GM21529 (cell line): Measurements from ENCODE around the gene CASP10.

Source experiments
- ATAC-seq: cut with Tn5 transposase; IDR thresholded peaks from one replicate; pipeline ENCODE4 v1.9.1; 2021; ENCODE audit not compliant: unreplicated experiment

The CASP10 gene

DNA sequence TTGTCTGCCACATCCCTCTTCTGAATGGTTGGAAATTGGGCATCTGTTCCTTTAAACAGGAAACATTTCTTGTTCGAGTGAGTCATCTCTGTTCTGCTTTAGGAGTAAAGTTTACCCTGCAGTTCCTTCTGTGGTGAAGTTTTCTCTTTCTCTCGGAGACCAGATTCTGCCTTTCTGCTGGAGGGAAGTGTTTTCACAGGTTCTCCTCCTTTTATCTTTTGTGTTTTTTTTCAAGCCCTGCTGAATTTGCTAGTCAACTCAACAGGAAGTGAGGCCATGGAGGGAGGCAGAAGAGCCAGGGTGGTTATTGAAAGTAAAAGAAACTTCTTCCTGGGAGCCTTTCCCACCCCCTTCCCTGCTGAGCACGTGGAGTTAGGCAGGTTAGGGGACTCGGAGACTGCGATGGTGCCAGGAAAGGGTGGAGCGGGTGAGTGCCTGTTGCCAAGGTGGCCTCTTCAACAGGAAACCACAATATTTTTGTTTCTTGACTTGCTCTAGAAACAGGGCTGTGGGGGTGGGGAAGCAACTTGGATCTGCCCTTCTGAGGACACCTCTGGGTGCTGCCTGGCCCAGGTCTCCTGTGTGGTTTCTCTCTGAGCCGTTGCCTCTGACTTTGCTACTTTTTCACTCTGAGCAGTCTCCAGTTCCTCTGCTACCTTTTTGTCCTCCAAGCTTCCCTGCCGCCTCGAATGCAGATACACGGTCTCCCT, 75.2 kb downstream of the CASP10 start:
- ATAC-seq, result peak; percentile 73

- no peak for ATAC-seq
Measured at GRCh38 chr2:201258666-201259615, 76.0 kb downstream of the CASP10 start.

GRCh38 chr2:201260302-201260800, 77.4 kb downstream of the CASP10 start, which contains the start of gene CASP8:
TSS of gene CASP8 (plus strand) at chr2:201260536. CDS start at chr2:201266487, 5,951 bp downstream.
- no peak for ATAC-seq

- ATAC-seq, result no peak
Measured at GRCh38 chr2:201261471-201261870, 78.5 kb downstream of the CASP10 start.

- no peak for ATAC-seq
Measured at GRCh38 chr2:201261906-201262305, 79.0 kb downstream of the CASP10 start.

GRCh38 chr2:201262718-201263117, 79.8 kb downstream of the CASP10 start:
- no peak for ATAC-seq

DNA sequence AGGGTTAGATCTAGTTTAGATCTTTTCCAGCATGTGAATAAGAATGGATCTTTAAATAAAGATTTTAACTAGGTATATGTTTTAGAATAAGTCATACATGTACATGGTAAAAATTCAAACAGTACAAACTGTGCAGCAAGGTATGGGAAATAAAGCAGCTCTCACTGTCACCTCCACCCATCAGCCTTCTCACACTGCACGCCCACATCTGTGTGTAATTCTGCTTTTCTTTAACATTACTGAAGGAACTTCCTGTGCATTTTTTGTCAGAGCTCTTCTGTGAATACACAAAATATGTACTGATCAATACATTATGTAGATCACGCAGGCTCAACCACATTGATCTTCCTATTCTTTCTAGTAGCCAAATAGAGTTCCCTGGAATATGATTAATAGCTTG, 80.8 kb downstream of the CASP10 start:
- no peak for ATAC-seq

- ATAC-seq, result no peak
Measured at GRCh38 chr2:201264472-201265173, 81.7 kb downstream of the CASP10 start.

- no peak for ATAC-seq
Measured at GRCh38 chr2:201266629-201267028, 83.7 kb downstream of the CASP10 start.

DNA sequence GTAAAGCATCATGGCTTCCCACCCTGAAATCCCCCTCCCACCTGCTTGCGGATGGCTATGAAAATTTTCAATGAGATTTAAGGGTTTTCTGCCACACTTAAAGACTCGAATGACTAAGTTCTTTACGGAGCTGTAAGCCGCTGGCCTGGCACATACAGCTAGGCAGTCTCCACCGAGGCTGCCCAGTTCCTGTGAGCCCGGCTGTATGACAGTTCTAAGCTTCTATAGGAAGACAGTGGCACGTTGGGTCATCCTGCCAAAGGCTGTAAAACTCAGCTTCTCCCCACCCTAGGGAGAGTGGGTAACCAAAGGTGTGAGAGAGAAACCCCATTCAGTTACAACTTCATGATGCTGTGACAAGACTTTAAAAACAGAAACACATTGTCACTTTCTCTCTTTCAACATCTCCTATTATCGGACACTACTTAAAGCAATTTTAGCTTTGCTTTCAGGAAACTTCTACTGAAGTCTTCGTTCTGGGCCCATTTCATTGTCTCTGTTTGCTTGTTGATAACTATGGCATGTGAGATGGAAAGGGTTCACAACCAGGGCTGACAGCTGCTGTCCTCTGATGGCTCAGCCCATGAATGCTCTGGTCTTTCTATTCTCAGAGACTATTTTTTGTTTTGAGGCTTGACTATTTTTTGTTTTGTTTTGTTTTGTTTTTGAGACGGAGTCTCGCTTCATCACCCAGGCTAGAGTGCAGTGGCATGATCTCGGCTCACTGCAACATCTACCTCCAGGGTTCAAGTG, 84.5 kb downstream of the CASP10 start:
- ATAC-seq, result no peak

- ATAC-seq, result no peak
Measured at GRCh38 chr2:201269764-201270163, 86.8 kb downstream of the CASP10 start.

DNA sequence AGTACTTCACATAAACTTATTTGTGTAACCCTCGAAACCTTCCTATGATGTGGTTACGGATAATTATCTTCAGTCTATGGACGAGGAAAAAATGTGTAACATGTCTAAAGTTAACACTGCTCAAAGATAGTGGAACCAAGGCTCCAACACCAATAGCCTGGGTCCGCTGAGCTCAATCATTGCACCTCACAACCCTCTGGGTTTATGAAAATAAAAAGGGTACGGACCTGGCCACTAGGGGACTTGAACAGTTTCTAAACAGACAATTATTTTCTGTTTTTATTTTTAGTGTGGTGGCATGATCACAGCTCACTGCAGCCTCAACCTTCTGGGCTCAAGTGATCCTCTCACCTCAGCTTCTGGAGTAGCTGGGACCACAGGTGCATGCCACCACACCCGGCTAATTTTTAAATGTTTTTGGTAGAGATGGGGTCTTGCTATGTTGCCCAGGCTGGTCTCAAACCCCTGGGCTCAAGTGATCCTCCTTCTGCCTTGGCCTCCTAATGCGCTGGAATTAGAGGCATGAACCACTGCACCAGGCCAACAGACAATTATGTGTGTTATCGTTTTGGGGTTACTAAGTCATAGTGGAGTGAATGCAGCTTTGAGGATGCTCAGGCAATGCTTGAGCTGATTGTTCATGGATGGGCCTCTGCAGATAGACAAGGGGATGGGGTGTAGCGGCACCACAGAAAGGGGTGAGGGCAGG, 87.5 kb downstream of the CASP10 start:
- no peak for ATAC-seq

DNA sequence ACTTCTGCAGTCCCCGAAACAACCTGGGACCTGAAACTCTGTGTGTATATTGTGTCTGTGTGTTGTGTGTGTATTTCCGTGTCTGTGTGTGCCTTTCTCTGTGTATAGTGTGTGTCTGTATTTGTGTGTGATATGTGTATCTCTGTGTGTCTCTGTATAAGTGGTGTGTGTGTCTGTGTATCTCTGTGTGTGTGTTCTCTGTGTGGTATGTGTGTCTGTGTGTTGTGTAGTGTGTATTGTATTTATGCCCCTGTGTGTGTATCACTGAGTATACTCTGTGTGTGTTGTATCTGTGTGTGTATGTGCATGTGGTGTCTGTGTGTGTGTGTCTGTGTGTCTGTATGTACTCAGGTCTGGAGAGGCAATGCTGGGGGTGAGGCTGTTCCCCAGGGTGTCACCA, 89.0 kb downstream of the CASP10 start:
- no peak for ATAC-seq

DNA sequence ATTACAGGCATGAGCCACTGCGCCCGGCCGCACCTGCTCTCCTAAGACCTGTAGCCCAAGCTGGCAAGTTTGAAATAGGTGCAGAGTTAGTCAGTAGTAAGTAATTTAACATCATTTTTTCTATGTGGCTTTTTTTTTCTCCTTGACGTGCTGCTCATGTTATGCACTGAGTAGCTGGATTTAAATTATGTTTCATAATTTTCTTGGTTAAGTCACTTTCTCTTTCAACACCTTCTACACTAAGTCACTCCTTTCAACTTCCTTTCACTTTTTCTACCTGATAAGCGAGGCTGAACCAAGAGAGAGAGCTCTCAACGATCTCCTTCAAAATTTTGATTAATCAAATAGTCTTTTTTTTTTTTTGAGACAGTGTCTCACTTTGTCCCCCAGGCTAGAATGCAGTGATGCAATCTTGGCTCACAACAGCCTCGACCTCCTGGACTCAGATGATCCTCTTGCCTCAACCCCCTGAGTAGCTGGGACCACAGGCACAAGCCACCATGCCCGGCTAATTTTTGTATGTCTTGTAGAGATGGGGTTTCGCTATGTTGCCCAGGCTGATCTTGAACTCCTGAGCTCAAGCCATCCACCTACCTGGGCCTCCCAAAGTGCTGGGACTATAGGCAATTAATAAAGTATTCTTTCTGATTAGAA, 90.5 kb downstream of the CASP10 start:
- no peak for ATAC-seq

- no peak for ATAC-seq
Measured at GRCh38 chr2:201275069-201275468, 92.1 kb downstream of the CASP10 start.

DNA sequence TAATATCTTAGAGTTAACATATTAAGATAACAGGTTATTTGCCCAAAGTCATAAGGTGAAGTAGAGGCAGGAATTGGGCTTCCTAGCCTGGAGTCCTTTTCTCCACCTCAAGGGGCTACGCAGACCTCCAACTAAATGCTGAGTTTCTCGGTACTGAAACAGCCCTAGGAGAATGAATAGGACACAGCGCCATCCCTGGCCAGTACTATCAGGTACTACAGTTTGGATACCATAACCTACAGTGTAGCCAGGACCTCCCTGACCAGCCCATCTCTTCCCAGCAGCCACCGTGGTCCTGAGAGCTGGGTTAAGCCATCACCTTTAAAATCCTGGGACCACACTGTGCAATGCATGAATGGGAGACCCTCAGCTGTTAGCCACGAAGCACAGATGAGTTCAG, 93.0 kb downstream of the CASP10 start:
- ATAC-seq, result no peak

DNA sequence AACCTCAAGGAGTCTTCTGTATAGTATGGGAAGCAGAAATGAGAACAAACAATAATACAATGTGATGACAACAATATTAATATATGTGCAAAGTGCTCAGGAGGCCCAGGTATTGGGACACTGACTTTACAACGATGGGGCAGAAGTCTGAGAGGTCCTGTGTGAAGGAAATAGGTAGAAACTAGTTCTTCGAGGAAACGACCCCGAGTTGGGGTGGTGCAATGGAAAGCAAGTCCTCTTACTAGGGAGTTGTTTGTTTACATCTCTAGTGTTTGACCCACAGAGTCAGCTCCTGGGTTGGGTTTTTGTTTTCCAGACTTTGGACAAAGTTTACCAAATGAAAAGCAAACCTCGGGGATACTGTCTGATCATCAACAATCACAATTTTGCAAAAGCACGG, 93.6 kb downstream of the CASP10 start:
- ATAC-seq, result no peak
